GM18499 (cell line): ENCODE data around the gene CFAP97D1.

Experiments used
- ATAC-seq: cut with Tn5 transposase; IDR thresholded peaks from one replicate; pipeline ENCODE4 v1.9.1; 2021; ENCODE audit warnings: moderate number of reproducible peaks; ENCODE audit not compliant: insufficient read depth, unreplicated experiment

The CFAP97D1 gene

GRCh38 chr17:43780135-43780534 is at the start of gene CFAP97D1:
CFAP97D1 (plus strand) TSS chr17:43780435; CDS start chr17:43780463, 28 bp downstream.
- ATAC-seq: no peak

GRCh38 chr17:43732958-43733357 is 47.3 kb upstream of the CFAP97D1 start:
- ATAC-seq: no peak

- ATAC-seq: no peak
Measured at GRCh38 chr17:43733956-43734355, 46.3 kb upstream of the CFAP97D1 start.

GRCh38 chr17:43734376-43734775 is 45.9 kb upstream of the CFAP97D1 start:
- ATAC-seq: no peak

- no peak for ATAC-seq
Measured at GRCh38 chr17:43736389-43736788, 43.8 kb upstream of the CFAP97D1 start.

- ATAC-seq: no peak
Measured at GRCh38 chr17:43737722-43738121, 42.5 kb upstream of the CFAP97D1 start.

GRCh38 chr17:43740541-43740940 is 39.7 kb upstream of the CFAP97D1 start:
- ATAC-seq: no peak

- ATAC-seq: no peak
Measured at GRCh38 chr17:43741636-43742035, 38.6 kb upstream of the CFAP97D1 start.

GRCh38 chr17:43745541-43745940 is 34.7 kb upstream of the CFAP97D1 start:
- ATAC-seq: no peak

- ATAC-seq: no peak
Measured at GRCh38 chr17:43750153-43750552, 30.1 kb upstream of the CFAP97D1 start.

- no peak for ATAC-seq
Measured at GRCh38 chr17:43753493-43754129, 26.6 kb upstream of the CFAP97D1 start.

- ATAC-seq: no peak
Measured at GRCh38 chr17:43754947-43755346, 25.3 kb upstream of the CFAP97D1 start.

- no peak for ATAC-seq
Measured at GRCh38 chr17:43755389-43755875, 24.8 kb upstream of the CFAP97D1 start.

GRCh38 chr17:43756201-43756600 is 24.0 kb upstream of the CFAP97D1 start:
- no peak for ATAC-seq

GRCh38 chr17:43757171-43757660 is 23.0 kb upstream of the CFAP97D1 start:
- no peak for ATAC-seq

- ATAC-seq: no peak
Measured at GRCh38 chr17:43758086-43758485, 22.1 kb upstream of the CFAP97D1 start.

- no peak for ATAC-seq
Measured at GRCh38 chr17:43758497-43759174, 21.6 kb upstream of the CFAP97D1 start, which contains the start of gene SOST. SOST (minus strand) TSS chr17:43758791; CDS start chr17:43758741, 50 bp downstream.

- ATAC-seq: no peak
Measured at GRCh38 chr17:43759836-43760235, 20.4 kb upstream of the CFAP97D1 start.

GRCh38 chr17:43760254-43760852 is 19.9 kb upstream of the CFAP97D1 start:
- no peak for ATAC-seq

- no peak for ATAC-seq
Measured at GRCh38 chr17:43766413-43767052, 13.7 kb upstream of the CFAP97D1 start.
